ENCODE data around the gene PDLIM3.
"Not testable (repeated sequence)": the region's sequence is repeated elsewhere in the genome, so short reads cannot be mapped to it uniquely, and the experiment has no call there.

The PDLIM3 gene

DNA sequence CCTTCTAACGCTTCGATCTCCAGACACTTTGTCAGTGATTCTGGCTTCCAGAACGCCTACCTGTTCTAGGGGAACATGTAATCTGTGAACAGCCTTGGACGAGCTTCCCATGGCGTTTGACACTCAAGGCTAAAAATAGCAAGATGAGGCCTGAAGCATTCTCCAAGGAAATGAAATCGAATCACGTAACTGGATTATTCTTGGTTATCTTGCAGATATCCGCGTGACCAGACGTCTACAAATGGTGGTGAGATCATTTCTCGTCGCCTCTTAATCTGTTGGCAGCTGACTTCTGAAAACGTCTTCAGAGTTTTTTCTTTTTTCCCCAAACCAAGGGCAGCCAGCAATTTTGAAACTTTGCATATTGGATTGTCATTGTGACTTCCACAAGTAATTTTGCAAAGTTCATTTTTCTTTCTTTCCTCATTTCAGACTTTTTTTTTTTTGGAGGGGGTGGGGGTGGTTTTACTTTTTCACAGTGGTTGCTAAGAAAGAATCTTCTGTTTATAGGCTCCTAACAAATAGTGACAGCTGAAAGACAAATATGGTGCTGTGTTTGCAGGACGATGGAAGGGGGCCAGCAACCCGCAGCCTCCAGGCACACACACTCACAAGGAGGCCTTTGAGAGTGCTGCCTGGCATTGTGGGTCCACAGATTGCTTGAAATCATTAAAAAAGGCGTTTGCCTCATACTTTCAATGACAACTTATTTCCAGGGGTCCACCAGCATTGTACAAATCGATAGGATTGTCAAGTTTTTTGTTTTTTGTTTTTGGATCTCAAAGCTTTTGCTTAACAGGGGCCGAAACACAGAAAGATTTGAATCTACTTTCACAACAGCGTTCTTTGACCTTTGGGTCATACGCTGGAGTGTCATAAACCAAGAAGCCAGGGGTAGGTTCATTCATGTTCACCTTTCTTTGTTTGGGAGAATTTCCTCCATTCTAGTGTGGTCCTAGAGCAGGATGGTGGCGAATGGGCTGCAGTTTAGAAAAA lies 32.4 kb upstream of the PDLIM3 start:
- Histone ChIP-seq H3K27me3 (ENCODE audit: control insufficient read depth in 2 of 2, insufficient read depth in 2 of 2, low read length in 2 of 2) (no peaks in the 10 kb centered on the region), H3K9ac (ENCODE audit: low read depth in 1 of 2, low read length in 2 of 2) (no peak overlapping the region), H3K4me1 (ENCODE audit: control insufficient read depth in 2 of 2, insufficient read depth in 2 of 2, low read length in 2 of 2) (peaks cover 0 to 3% of the 10 kb centered on the region in 2 donors), H3K27ac (ENCODE audit: low read depth in 2 of 2, low read length in 2 of 2) (peak overlapping the region; percentile 63 to 80), H3K36me3 (ENCODE audit: control insufficient read depth in 2 of 2, insufficient read depth in 2 of 2, low read length in 2 of 2) (no peaks in the 10 kb centered on the region), H3K4me3 (ENCODE audit: low read length in 2 of 2) (no peak overlapping the region), H3K9me3 (ENCODE audit: control insufficient read depth in 2 of 2, low read length in 2 of 2) (no peaks in the 10 kb centered on the region)

DNA sequence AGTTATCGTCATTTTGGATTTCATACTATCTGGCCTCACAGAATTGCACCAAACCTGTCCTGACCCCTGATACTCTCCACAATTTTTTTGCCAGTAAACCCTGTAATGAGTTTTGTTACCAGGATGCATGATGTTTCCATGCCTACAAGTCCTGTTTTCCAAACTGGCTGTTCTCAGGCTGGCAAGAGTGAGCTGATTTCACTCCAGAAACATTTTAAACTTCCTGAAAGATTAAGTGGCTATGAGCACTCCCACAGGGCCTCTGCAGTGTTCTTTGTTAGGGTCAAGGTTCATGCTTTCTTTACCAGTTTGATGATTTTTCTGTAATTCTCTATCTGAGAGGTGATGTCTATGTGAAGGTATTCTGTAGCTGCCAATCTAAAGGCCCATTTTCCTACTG lies 31.7 kb upstream of the PDLIM3 start:
- Histone ChIP-seq H3K36me3 (ENCODE audit: control insufficient read depth in 2 of 2, insufficient read depth in 2 of 2, low read length in 2 of 2) (no peaks in the 10 kb centered on the region), H3K27ac (ENCODE audit: low read depth in 2 of 2, low read length in 2 of 2) (peak overlapping the region; percentile 63 to 80), H3K4me3 (ENCODE audit: low read length in 2 of 2) (no peak overlapping the region), H3K9ac (ENCODE audit: low read depth in 1 of 2, low read length in 2 of 2) (no peak overlapping the region), H3K4me1 (ENCODE audit: control insufficient read depth in 2 of 2, insufficient read depth in 2 of 2, low read length in 2 of 2) (peaks cover 0 to 3% of the 10 kb centered on the region in 2 donors), H3K27me3 (ENCODE audit: control insufficient read depth in 2 of 2, insufficient read depth in 2 of 2, low read length in 2 of 2) (no peaks in the 10 kb centered on the region), H3K9me3 (ENCODE audit: control insufficient read depth in 2 of 2, low read length in 2 of 2) (no peaks in the 10 kb centered on the region)

DNA sequence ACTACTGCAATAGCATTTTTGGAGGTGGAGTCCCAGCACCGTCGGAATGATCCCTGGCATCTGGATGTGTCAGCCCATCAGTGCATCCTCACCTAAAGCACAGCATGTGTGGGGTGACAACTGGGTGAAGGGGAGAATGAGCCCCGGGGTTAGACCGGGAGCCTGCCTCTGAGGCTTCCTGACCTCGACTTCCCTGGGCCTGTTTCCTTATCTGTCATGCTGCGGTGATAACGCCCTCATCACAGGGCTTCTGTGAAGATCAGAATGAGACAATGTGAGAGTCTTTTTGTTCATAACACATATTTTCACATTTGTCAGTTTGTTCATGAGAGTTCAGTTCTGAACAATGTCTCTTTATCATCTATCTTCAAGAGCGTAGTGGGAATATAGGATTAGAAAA lies 31.1 kb upstream of the PDLIM3 start:
- Histone ChIP-seq H3K36me3 (ENCODE audit: control insufficient read depth in 2 of 2, insufficient read depth in 2 of 2, low read length in 2 of 2) (no peaks in the 10 kb centered on the region), H3K27ac (ENCODE audit: low read depth in 2 of 2, low read length in 2 of 2) (peak overlapping the region; percentile 63 to 80), H3K4me1 (ENCODE audit: control insufficient read depth in 2 of 2, insufficient read depth in 2 of 2, low read length in 2 of 2) (peaks cover 0 to 3% of the 10 kb centered on the region in 2 donors), H3K9ac (ENCODE audit: low read depth in 1 of 2, low read length in 2 of 2) (no peak overlapping the region), H3K9me3 (ENCODE audit: control insufficient read depth in 2 of 2, low read length in 2 of 2) (no peaks in the 10 kb centered on the region), H3K27me3 (ENCODE audit: control insufficient read depth in 2 of 2, insufficient read depth in 2 of 2, low read length in 2 of 2) (no peaks in the 10 kb centered on the region), H3K4me3 (ENCODE audit: low read length in 2 of 2) (no peak overlapping the region)

DNA sequence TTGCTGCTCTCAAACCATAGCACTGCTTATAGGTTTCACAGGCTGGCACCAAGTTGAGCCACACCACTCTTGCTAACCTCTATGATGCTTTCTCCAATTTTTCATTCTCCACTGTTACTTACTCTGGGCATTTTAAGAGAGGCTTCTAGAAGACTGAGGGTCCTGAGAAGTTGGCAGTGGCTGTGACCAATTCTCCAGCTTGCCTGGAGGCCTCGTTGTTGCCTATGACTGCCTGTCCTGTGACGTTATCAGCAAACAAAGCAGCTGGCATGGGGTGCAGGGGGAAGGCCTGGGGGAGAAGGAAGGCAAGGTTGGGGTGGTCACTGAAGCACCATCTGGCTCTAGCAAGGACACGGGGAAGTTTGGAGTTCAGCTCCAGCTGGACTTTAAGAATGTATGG lies 30.4 kb upstream of the PDLIM3 start:
- H3K4me1 ChIP-seq (ENCODE audit: control insufficient read depth in 2 of 2, insufficient read depth in 2 of 2, low read length in 2 of 2) = peaks cover 0 to 3% of the 10 kb centered on the region in 2 donors
- no peaks in the 10 kb centered on the region for H3K36me3 ChIP-seq (ENCODE audit: control insufficient read depth in 2 of 2, insufficient read depth in 2 of 2, low read length in 2 of 2)
- H3K27ac ChIP-seq (ENCODE audit: low read depth in 2 of 2, low read length in 2 of 2) = peak overlapping the region; percentile 2 to 33
- H3K27me3 ChIP-seq (ENCODE audit: control insufficient read depth in 2 of 2, insufficient read depth in 2 of 2, low read length in 2 of 2) = no peaks in the 10 kb centered on the region
- no peak overlapping the region for H3K4me3 ChIP-seq (ENCODE audit: low read length in 2 of 2)
- H3K9ac ChIP-seq (ENCODE audit: low read depth in 1 of 2, low read length in 2 of 2) = no peak overlapping the region
- no peaks in the 10 kb centered on the region for H3K9me3 ChIP-seq (ENCODE audit: control insufficient read depth in 2 of 2, low read length in 2 of 2)

DNA sequence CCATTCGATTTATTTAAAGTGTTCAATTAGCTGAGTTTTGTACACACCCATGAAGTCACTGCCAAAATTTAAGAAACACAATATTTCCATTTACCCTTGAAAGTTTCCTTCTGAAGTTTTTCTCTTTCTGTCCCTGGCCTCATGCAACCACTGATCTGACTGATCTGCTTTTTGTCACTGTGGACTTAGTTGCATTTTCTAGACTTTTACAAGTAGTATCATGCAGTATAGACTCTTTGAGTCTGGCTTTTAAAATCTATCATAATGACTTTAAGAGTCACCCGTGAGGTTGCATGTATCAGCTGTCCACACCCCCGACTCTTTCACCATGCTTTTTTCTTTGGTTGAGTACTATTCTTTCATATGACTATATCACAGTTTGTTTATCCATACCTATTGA lies 29.0 kb upstream of the PDLIM3 start:
- Histone ChIP-seq H3K27ac (ENCODE audit: low read depth in 2 of 2, low read length in 2 of 2) (no peak overlapping the region), H3K4me1 (ENCODE audit: control insufficient read depth in 2 of 2, insufficient read depth in 2 of 2, low read length in 2 of 2) (peaks cover 0 to 3% of the 10 kb centered on the region in 2 donors)

DNA sequence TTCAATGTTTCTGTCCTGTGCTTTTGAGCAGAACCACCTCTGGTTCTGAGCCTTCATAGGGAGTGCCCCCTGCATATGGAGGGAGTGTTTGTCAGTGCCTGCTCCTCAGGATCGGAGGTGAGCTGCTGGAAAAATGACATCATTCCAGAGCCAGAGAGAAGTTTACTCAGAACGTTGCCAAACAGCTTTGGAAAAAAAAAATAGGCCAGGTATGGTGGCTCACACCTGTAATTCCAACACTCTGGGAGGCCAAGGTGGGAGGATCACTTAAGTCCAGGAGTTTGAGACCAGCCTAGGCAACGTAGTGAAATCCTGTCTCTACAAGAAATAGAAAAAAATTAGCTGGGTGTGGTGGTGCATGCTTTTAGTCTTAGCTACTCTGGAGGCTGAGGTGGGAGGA lies 27.2 kb upstream of the PDLIM3 start:
- no peak overlapping the region for H3K27ac ChIP-seq (ENCODE audit: low read depth in 2 of 2, low read length in 2 of 2)

More for the DNA sequence above, 29.0 kb upstream of the PDLIM3 start:
- no peaks in the 10 kb centered on the region for H3K36me3 ChIP-seq (ENCODE audit: control insufficient read depth in 2 of 2, insufficient read depth in 2 of 2, low read length in 2 of 2)
- no peaks in the 10 kb centered on the region for H3K9me3 ChIP-seq (ENCODE audit: control insufficient read depth in 2 of 2, low read length in 2 of 2)
- H3K9ac ChIP-seq (ENCODE audit: low read depth in 1 of 2, low read length in 2 of 2) = no peak overlapping the region
- no peak overlapping the region for H3K4me3 ChIP-seq (ENCODE audit: low read length in 2 of 2)
- no peaks in the 10 kb centered on the region for H3K27me3 ChIP-seq (ENCODE audit: control insufficient read depth in 2 of 2, insufficient read depth in 2 of 2, low read length in 2 of 2)

DNA sequence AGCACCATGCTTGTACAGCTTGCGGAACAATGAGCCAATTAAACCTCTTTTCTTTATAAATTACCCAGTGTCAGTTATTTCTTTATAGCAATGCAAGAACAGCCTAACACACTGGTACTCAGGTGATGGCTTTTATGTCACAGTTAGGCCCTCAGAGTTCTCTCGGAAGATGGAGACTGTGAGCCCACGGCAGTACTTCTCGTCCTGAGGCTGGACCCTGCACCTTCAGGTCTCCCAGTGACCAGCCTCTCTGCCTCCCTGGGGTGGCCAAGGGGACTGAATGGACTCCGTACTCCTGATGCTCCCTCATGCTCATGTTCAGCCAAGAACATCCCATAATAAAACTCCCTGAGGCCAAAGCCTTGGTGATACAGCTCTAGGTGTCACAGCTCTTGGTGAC lies 25.0 kb upstream of the PDLIM3 start:
- H3K9ac ChIP-seq (ENCODE audit: low read depth in 1 of 2, low read length in 2 of 2) = no peak overlapping the region
- H3K9me3 ChIP-seq (ENCODE audit: control insufficient read depth in 2 of 2, low read length in 2 of 2) = no peaks in the 10 kb centered on the region
- H3K4me1 ChIP-seq (ENCODE audit: control insufficient read depth in 2 of 2, insufficient read depth in 2 of 2, low read length in 2 of 2) = no peaks in the 10 kb centered on the region
- no peaks in the 10 kb centered on the region for H3K27me3 ChIP-seq (ENCODE audit: control insufficient read depth in 2 of 2, insufficient read depth in 2 of 2, low read length in 2 of 2)
- H3K4me3 ChIP-seq (ENCODE audit: low read length in 2 of 2) = no peak overlapping the region
- H3K36me3 ChIP-seq (ENCODE audit: control insufficient read depth in 2 of 2, insufficient read depth in 2 of 2, low read length in 2 of 2) = no peaks in the 10 kb centered on the region
- no peak overlapping the region for H3K27ac ChIP-seq (ENCODE audit: low read depth in 2 of 2, low read length in 2 of 2)

More for the DNA sequence above, 27.2 kb upstream of the PDLIM3 start:
- Histone ChIP-seq H3K9ac (ENCODE audit: low read depth in 1 of 2, low read length in 2 of 2) (no peak overlapping the region), H3K4me3 (ENCODE audit: low read length in 2 of 2) (no peak overlapping the region), H3K27me3 (ENCODE audit: control insufficient read depth in 2 of 2, insufficient read depth in 2 of 2, low read length in 2 of 2) (no peaks in the 10 kb centered on the region), H3K9me3 (ENCODE audit: control insufficient read depth in 2 of 2, low read length in 2 of 2) (no peaks in the 10 kb centered on the region), H3K4me1 (ENCODE audit: control insufficient read depth in 2 of 2, insufficient read depth in 2 of 2, low read length in 2 of 2) (no peaks in the 10 kb centered on the region), H3K36me3 (ENCODE audit: control insufficient read depth in 2 of 2, insufficient read depth in 2 of 2, low read length in 2 of 2) (no peaks in the 10 kb centered on the region)

DNA sequence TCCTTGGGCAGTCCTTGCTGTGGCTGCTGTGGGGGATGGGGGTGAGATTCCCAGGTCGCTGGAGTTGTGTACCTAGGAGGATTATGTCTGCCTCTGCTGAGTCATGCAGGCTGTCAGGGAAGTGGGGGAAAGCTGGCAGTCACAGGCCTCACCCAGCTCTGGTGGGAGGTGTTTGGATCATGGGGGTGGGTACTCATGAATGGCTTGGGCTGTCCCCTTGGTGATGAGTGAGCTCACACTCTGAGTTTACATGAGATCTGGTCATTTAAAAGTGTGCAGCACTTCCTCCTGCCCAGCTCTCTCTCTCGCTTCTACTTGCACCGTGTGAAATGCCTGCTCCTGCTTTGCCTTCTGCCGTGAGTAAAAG lies 24.6 kb upstream of the PDLIM3 start:
- Histone ChIP-seq H3K9ac (ENCODE audit: low read depth in 1 of 2, low read length in 2 of 2) (no peak overlapping the region), H3K9me3 (ENCODE audit: control insufficient read depth in 2 of 2, low read length in 2 of 2) (no peaks in the 10 kb centered on the region), H3K4me3 (ENCODE audit: low read length in 2 of 2) (no peak overlapping the region), H3K36me3 (ENCODE audit: control insufficient read depth in 2 of 2, insufficient read depth in 2 of 2, low read length in 2 of 2) (no peaks in the 10 kb centered on the region), H3K27ac (ENCODE audit: low read depth in 2 of 2, low read length in 2 of 2) (no peak overlapping the region), H3K27me3 (ENCODE audit: control insufficient read depth in 2 of 2, insufficient read depth in 2 of 2, low read length in 2 of 2) (no peaks in the 10 kb centered on the region), H3K4me1 (ENCODE audit: control insufficient read depth in 2 of 2, insufficient read depth in 2 of 2, low read length in 2 of 2) (no peaks in the 10 kb centered on the region)

DNA sequence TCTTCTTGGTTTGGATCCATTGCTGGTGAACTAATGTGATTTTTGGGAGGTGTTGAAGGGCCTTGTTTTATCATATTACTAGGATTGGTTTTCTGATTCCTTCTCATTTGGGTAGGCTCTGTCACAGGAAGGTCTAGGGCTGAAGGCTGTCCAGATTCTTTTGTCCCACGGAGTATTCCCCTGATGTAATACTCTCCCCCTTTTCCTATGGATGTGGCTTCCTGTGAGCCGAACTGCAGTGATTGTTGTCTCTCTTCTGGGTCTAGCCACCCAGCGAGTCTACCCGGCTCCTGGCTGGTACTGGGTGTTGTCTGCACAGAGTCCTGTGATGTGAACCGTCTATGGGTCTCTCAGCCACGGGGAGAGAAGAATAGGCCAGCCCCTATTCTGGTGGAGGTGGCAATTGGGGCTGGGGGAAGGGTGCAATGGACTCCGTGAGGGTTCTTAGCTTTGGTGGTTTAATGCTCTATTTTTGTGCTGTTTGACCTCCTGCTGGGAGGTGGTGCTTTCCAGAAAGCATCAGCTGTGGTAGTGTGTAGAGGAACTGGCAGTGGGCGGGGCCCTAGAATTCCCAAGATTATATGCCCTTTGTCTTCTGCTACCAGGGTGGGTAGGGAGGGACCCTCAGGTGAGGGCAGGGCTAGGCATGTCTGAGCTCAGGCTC lies 24.1 kb upstream of the PDLIM3 start:
- not testable (repeated sequence) for H3K27ac ChIP-seq (ENCODE audit: low read depth in 2 of 2, low read length in 2 of 2); H3K9me3 ChIP-seq (ENCODE audit: control insufficient read depth in 2 of 2, low read length in 2 of 2); H3K27me3 ChIP-seq (ENCODE audit: control insufficient read depth in 2 of 2, insufficient read depth in 2 of 2, low read length in 2 of 2); H3K9ac ChIP-seq (ENCODE audit: low read depth in 1 of 2, low read length in 2 of 2); H3K36me3 ChIP-seq (ENCODE audit: control insufficient read depth in 2 of 2, insufficient read depth in 2 of 2, low read length in 2 of 2); H3K4me1 ChIP-seq (ENCODE audit: control insufficient read depth in 2 of 2, insufficient read depth in 2 of 2, low read length in 2 of 2); H3K4me3 ChIP-seq (ENCODE audit: low read length in 2 of 2)

DNA sequence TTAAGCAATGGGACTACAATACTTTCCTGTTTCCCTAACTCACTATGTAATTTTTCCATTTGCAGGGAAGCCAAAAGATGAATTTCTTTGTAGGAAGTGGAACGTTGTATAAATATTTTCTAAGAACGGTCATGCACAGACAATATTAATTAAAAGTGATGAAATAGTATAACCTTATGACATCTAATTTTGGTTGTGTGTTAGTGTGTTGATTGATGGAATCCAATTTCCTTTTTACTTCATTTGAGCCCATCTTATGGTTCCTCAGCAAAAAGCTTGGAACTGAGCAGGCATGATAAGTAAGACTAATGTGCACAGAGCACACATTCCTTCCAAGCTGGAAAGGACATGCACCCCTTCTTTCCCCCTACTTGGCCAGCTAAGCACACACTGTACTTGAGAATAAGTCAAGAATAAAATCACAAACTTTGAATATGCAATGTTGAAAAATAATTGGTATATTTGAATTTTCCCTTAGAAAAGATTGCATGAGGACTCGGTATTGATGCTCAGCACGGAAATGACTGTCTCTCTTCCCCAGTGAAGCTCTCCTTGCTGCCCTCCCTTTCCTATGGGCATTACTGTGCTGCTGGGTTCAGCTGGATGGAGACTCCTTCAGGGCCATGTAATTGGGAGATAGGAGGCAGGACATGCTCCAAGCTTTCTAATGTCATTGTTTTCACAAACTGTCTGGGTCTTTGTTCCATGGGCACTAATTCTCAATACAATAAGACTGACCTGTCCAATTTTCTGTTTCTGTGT lies 19.2 kb upstream of the PDLIM3 start:
- no peak overlapping the region for H3K9ac ChIP-seq (ENCODE audit: low read depth in 1 of 2, low read length in 2 of 2)
- H3K27ac ChIP-seq (ENCODE audit: low read depth in 2 of 2, low read length in 2 of 2) = no peak overlapping the region
- H3K36me3 ChIP-seq (ENCODE audit: control insufficient read depth in 2 of 2, insufficient read depth in 2 of 2, low read length in 2 of 2) = no peaks in the 10 kb centered on the region
- no peaks in the 10 kb centered on the region for H3K9me3 ChIP-seq (ENCODE audit: control insufficient read depth in 2 of 2, low read length in 2 of 2)
- H3K4me1 ChIP-seq (ENCODE audit: control insufficient read depth in 2 of 2, insufficient read depth in 2 of 2, low read length in 2 of 2) = no peaks in the 10 kb centered on the region
- no peak overlapping the region for H3K4me3 ChIP-seq (ENCODE audit: low read length in 2 of 2)
- no peaks in the 10 kb centered on the region for H3K27me3 ChIP-seq (ENCODE audit: control insufficient read depth in 2 of 2, insufficient read depth in 2 of 2, low read length in 2 of 2)

Measured in mucosa of rectum (tissue), 2 donors.